HepG2 (cell line): ENCODE data around the gene SSBP4. TPM values are rescaled to one million over a fixed set of nuclear protein-coding genes. Genes with fewer than 3 reads are reported as not detected.

Experiments
- ARNT ChIP-seq: fragments of 450-650 bp; IDR thresholded peaks from 2 replicates; pipeline ENCODE4 v1.6.1; 2017
- DMAP1 ChIP-seq: IDR thresholded peaks from 2 replicates; pipeline ENCODE4 v1.6.1; 2016
- ELK4 ChIP-seq: sonication (generic); formaldehyde crosslinking; IDR thresholded peaks from 2 replicates; pipeline ENCODE4 v1.9.0; 2021; ENCODE audit warnings: missing genetic modification reagents, borderline replicate concordance
- GPN1 ChIP-seq: sonication (generic); formaldehyde crosslinking; IDR thresholded peaks from 2 replicates; pipeline ENCODE4 v1.5.1; 2020; ENCODE audit warnings: missing genetic modification reagents, borderline replicate concordance
- HOXA7 ChIP-seq: sonication (generic); formaldehyde crosslinking; IDR thresholded peaks from 2 replicates; pipeline ENCODE4 v1.8.1; 2022; ENCODE audit warnings: mild to moderate bottlenecking, missing genetic modification reagents, moderate library complexity
- IKZF4 ChIP-seq: sonication (generic); formaldehyde crosslinking; IDR thresholded peaks from 2 replicates; pipeline ENCODE4 v1.5.1; 2020; ENCODE audit warnings: borderline replicate concordance, mild to moderate bottlenecking, low read depth, missing genetic modification reagents; ENCODE audit errors: not compliant biosample characterization
- MEF2D ChIP-seq: sonication (generic); formaldehyde crosslinking; IDR thresholded peaks from 2 replicates; pipeline ENCODE4 v1.5.1; 2020; ENCODE audit warnings: mild to moderate bottlenecking, missing genetic modification reagents
- NRL ChIP-seq: sonication (generic); formaldehyde crosslinking; IDR thresholded peaks from 2 replicates; pipeline ENCODE4 v1.5.0; 2020; ENCODE audit warnings: missing genetic modification reagents, mild to moderate bottlenecking, moderate library complexity, borderline replicate concordance
- POLR2AphosphoS5 ChIP-seq: IDR thresholded peaks from 2 replicates; pipeline ENCODE4 v1.6.1; 2012; ENCODE audit warnings: low read depth, low read length
- REXO4 ChIP-seq: sonication (generic); formaldehyde crosslinking; IDR thresholded peaks from 2 replicates; pipeline ENCODE4 v1.8.0; 2022; ENCODE audit warnings: missing genetic modification reagents, mild to moderate bottlenecking, borderline replicate concordance
- TEAD2 ChIP-seq: sonication (generic); formaldehyde crosslinking; IDR thresholded peaks from 2 replicates; pipeline ENCODE4 v1.9.0; 2021; ENCODE audit warnings: missing genetic modification reagents
- THAP11 ChIP-seq: IDR thresholded peaks from 2 replicates; pipeline ENCODE4 v1.6.1; 2016; ENCODE audit warnings: missing biosample characterization, missing genetic modification reagents
- TIGD3 ChIP-seq: sonication (generic); formaldehyde crosslinking; IDR thresholded peaks from 2 replicates; pipeline ENCODE4 v1.5.1; 2020; ENCODE audit warnings: mild to moderate bottlenecking, missing genetic modification reagents, borderline replicate concordance
- U2AF2 ChIP-seq: fragments of 200-400 bp; formaldehyde crosslinking; IDR thresholded peaks from 2 replicates; pipeline ENCODE4 v1.6.1; 2017; ENCODE audit warnings: low read depth, mild to moderate bottlenecking, low read length
- ZBTB42 ChIP-seq: sonication (generic); formaldehyde crosslinking; IDR thresholded peaks from 2 replicates; pipeline ENCODE4 v1.5.0; 2020; ENCODE audit warnings: mild to moderate bottlenecking, missing genetic modification reagents
- ZFX ChIP-seq: sonication (generic); formaldehyde crosslinking; IDR thresholded peaks from 2 replicates; pipeline ENCODE4 v1.4.0; 2020; ENCODE audit warnings: mild to moderate bottlenecking, low read depth, missing genetic modification reagents, moderate library complexity
- ZNF331 ChIP-seq: sonication (generic); formaldehyde crosslinking; IDR thresholded peaks from 2 replicates; pipeline ENCODE4 v1.4.0; 2020; ENCODE audit warnings: missing genetic modification reagents
- ZNF556 ChIP-seq: sonication (generic); formaldehyde crosslinking; IDR thresholded peaks from 2 replicates; pipeline ENCODE4 v1.4.0; 2020; ENCODE audit warnings: mild to moderate bottlenecking, missing genetic modification reagents, borderline replicate concordance
- ZNF598 ChIP-seq: sonication (generic); formaldehyde crosslinking; IDR thresholded peaks from 2 replicates; pipeline ENCODE4 v1.5.1; 2020; ENCODE audit warnings: mild to moderate bottlenecking, missing genetic modification reagents, borderline replicate concordance
- ZNF747 ChIP-seq: sonication (generic); formaldehyde crosslinking; IDR thresholded peaks from 2 replicates; pipeline ENCODE4 v1.8.1; 2023; ENCODE audit warnings: missing genetic modification reagents, mild to moderate bottlenecking, borderline replicate concordance
- ZNF782 ChIP-seq: sonication (generic); formaldehyde crosslinking; IDR thresholded peaks from 2 replicates; pipeline ENCODE4 v1.4.0; 2020; ENCODE audit warnings: missing genetic modification reagents, mild to moderate bottlenecking, borderline replicate concordance
- ZNF788 ChIP-seq: sonication (generic); formaldehyde crosslinking; IDR thresholded peaks from 2 replicates; pipeline ENCODE4 v1.5.0; 2020; ENCODE audit warnings: mild to moderate bottlenecking, missing genetic modification reagents, borderline replicate concordance
- ZSCAN29 ChIP-seq: sonication (generic); formaldehyde crosslinking; conservative IDR thresholded peaks from 2 replicates; pipeline ENCODE4 v1.4.0; 2020; ENCODE audit warnings: mild to moderate bottlenecking, missing genetic modification reagents
- polyA plus RNA-seq, 8 experiments: library from polyadenylated mRNA; depleted of rRNA in 3 of 8; stranded (reverse) in 7 of 8; unstranded in 1 of 8; fragments of >200 nt; fragmentation: Illumina TruSeq in 4 of 8; extraction: Trizol in 4 of 8; gene quantifications; 2 replicates each; pipeline versions ENCODE4 v1.2.1 to v1.2.3, GENCODE V29; 2011 to 2016; ENCODE audit warnings: low read depth in 4 of 8, missing spikeins in 1 of 8, mixed read lengths in 1 of 8; ENCODE audit not compliant: insufficient read depth in 1 of 8
- total RNA-seq, 5 experiments: library from RNA; depleted of rRNA; stranded (reverse); fragments of >200 nt; fragmentation: Illumina TruSeq; extraction: Trizol; gene quantifications; 2 replicates each; pipeline ENCODE4 v1.2.3, GENCODE V29; 2016; ENCODE audit warnings: low read depth in 1 of 5
- TF ChIP-seq, protein P1 (sequence below): IDR thresholded peaks from 2 replicates; pipeline ENCODE4 v1.6.1; 2016
- TF ChIP-seq, protein P2 (sequence below): sonication (generic); formaldehyde crosslinking; IDR thresholded peaks from 2 replicates; pipeline ENCODE4 v1.4.0; 2020; ENCODE audit warnings: mild to moderate bottlenecking, low read depth, missing genetic modification reagents
- TF ChIP-seq, protein P3 (sequence below): sonication (generic); formaldehyde crosslinking; IDR thresholded peaks from 2 replicates; pipeline ENCODE4 v1.9.0; 2021; ENCODE audit warnings: missing genetic modification reagents, mild to moderate bottlenecking, borderline replicate concordance

SSBP4 gene
- total and polyA plus RNA-seq, 2 of the 13 experiments (the other 11 are each of a cell fraction or from before 2014, with no cell fraction given) = 20.8 to 39.5 TPM

GRCh38 chr19:18401580-18402112 lies 17.6 kb upstream of the SSBP4 start (continued):
- TF ChIP-seq MEF2D (CRISPR knock-in tag) (no peak), IKZF4 (CRISPR knock-in tag) (no peak), ZFX (CRISPR knock-in tag) (peak; percentile 40; the same call in 1 of the 2 replicates), TEAD2 (CRISPR knock-in tag) (no peak), ZNF556 (CRISPR knock-in tag) (no peak), TIGD3 (no peak), HOXA7 (CRISPR knock-in tag) (no peak), REXO4 (CRISPR knock-in tag) (no peak), U2AF2 (no peak), ZNF782 (CRISPR knock-in tag) (no peak), ZBTB42 (CRISPR knock-in tag) (no peak), GPN1 (no peak), ZNF331 (CRISPR knock-in tag) (no peak), ZNF747 (no peak), ELK4 (CRISPR knock-in tag) (no peak), NRL (no peak), ARNT (no peak), ZNF788 (CRISPR knock-in tag) (no peak), ZNF598 (CRISPR knock-in tag) (no peak), THAP11 (no peak; the same call in 1 of the 2 replicates), POLR2AphosphoS5 (no peak), ZSCAN29 (CRISPR knock-in tag) (no peak), DMAP1 (CRISPR knock-in tag) (no peak)
- TF ChIP-seq, protein P1, sequence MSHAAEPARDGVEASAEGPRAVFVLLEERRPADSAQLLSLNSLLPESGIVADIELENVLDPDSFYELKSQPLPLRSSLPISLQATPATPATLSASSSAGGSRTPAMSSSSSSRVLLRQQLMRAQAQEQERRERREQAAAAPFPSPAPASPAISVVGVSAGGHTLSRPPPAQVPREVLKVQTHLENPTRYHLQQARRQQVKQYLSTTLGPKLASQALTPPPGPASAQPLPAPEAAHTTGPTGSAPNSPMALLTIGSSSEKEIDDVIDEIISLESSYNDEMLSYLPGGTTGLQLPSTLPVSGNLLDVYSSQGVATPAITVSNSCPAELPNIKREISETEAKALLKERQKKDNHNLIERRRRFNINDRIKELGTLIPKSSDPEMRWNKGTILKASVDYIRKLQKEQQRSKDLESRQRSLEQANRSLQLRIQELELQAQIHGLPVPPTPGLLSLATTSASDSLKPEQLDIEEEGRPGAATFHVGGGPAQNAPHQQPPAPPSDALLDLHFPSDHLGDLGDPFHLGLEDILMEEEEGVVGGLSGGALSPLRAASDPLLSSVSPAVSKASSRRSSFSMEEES (CRISPR knock-in tag) = no peak
- TF ChIP-seq, protein P2, sequence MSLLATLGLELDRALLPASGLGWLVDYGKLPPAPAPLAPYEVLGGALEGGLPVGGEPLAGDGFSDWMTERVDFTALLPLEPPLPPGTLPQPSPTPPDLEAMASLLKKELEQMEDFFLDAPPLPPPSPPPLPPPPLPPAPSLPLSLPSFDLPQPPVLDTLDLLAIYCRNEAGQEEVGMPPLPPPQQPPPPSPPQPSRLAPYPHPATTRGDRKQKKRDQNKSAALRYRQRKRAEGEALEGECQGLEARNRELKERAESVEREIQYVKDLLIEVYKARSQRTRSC (CRISPR knock-in tag) = no peak
- TF ChIP-seq, protein P3, sequence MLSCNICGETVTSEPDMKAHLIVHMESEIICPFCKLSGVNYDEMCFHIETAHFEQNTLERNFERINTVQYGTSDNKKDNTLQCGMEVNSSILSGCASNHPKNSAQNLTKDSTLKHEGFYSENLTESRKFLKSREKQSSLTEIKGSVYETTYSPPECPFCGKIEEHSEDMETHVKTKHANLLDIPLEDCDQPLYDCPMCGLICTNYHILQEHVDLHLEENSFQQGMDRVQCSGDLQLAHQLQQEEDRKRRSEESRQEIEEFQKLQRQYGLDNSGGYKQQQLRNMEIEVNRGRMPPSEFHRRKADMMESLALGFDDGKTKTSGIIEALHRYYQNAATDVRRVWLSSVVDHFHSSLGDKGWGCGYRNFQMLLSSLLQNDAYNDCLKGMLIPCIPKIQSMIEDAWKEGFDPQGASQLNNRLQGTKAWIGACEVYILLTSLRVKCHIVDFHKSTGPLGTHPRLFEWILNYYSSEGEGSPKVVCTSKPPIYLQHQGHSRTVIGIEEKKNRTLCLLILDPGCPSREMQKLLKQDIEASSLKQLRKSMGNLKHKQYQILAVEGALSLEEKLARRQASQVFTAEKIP (CRISPR knock-in tag) = no peak
